Amniotic stem cell (primary cell): ENCODE measurements around the gene KIAA1755.

ENCODE experiments used
- DNase-seq: peaks from one replicate; lab custom pipeline; 2025; lab: John Stamatoyannopoulos, UW

Gene KIAA1755

GRCh38 chr20:38237381-38237780 lies 23.2 kb downstream of the KIAA1755 start:
- no peak for DNase-seq

GRCh38 chr20:38231531-38232121 lies 28.9 kb downstream of the KIAA1755 start:
- no peak for DNase-seq

GRCh38 chr20:38230957-38231526 lies 29.5 kb downstream of the KIAA1755 start:
- DNase-seq, result no peak

DNA sequence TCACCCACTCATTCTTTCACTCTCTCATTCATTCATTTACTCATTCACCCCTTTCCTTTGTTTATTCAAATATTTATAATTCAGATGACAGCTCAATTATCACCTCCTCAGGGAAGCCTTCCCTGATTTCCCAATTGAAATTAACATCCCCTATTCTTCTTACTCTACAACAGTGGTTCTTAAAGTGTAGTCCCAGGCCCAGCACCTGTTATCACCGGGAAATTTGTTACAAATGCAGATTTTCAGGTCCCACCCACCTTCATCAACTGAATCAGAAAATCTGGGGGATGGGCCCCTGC lies 30.3 kb downstream of the KIAA1755 start:
- DNase-seq, result no peak

DNA sequence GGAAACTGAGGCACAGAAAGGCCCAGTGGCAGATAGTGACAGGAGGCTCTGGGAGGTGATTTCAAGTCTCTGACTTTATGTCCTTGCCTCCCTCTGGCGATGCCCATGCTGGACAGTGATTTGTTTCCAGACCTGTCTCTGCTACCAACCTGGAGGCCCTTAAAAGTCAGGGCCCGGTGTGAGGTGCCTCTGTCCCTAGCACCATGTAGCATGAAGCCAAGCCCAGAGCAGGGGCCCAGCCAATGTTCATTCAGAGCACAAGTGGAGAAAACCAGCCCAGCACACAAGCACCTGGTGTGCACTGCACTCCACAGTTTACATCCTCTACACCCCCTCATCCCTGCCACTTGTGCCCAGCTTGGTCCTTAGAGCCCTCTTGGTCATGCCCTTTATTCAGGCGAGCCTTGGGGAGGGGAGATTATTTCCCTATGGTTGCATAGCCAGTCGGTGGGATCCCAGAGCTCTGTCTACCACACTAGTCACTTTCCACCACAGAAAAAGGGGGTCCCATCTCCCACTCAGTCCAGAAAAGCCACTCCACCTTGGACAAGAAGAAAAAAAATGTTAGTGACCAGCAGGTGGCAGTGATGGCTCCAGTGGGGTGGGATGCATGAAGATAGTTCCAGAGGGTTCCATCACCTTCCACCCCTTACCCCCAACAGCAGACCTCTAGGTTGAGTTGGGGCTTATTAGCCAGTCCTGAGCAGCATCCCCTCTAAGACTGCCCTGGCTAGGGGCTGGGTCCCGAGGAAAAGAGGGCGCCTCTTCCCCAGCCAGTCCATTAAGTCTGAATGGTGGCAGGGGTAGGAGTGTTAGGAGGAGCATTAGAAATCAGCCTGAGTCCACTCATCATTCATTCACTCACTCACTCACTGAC lies 30.9 kb downstream of the KIAA1755 start:
- no peak for DNase-seq

GRCh38 chr20:38228436-38228835 lies 32.1 kb downstream of the KIAA1755 start:
- no peak for DNase-seq

DNA sequence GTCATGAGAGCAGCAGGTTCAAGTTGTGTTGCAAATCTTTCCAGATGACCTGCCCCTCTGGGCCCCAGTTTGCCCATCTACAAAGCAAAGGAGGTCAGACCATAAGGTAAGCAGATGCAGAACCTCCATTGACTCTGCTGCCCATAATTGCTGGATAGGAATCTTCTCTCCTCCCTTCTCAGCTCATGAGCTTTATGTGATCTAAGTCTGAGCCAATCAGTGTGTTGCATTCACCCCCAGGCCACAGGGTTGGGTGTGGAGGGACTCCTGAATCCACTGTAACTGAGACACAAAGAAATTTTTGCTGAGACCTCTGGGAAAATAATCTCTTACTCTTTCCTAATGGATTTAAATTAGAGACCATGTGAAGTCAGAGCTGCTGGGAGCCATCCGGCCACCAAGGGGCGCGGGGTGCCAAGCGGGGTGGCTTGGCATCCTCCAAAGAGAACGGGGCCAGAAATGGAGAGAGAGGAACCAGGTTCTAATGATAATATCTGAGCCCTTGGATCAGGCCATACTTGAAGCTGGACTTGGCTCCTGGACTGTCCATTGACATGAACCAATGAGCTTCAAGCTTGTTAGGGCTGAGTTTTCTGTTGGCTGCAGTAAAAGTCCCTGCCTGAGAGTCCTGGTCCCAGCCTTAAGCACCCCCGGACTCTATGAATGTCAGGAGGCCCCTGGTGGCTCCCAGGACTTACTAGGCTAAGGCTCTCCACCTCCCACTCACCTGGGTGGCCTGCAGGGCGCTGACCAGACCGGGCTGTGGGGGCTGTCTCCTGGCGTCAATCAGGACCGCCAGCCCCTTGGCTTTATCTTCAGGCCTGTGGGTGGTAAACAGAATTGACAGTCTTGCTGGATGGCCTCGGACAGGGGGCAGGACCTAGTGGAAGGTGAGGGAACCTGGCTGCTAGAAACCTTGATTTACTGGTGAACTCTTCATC lies 32.8 kb downstream of the KIAA1755 start:
- DNase-seq, result no peak

DNA sequence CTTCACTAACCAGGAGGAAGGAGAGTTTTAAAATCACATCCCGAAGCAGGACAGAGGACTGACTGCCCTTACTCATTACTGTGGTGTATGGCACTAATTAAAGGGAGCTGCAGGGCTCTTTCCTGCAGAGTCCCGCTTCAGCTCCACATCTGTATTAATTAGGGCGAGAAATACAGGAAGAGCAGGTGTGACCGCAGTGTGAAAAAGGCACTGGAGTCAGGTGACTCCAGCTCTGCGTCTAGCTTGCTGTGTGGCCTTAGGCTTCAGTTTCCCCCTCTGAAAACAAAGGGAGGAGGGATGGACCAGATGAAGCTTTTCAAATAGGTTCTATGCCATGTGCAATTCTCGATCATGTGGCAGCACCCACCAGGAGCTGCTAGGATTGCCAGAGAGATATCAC lies 34.0 kb downstream of the KIAA1755 start:
- DNase-seq, result no peak

- no peak for DNase-seq
Observed at GRCh38 chr20:38225900-38226263, 34.7 kb downstream of the KIAA1755 start.

DNA sequence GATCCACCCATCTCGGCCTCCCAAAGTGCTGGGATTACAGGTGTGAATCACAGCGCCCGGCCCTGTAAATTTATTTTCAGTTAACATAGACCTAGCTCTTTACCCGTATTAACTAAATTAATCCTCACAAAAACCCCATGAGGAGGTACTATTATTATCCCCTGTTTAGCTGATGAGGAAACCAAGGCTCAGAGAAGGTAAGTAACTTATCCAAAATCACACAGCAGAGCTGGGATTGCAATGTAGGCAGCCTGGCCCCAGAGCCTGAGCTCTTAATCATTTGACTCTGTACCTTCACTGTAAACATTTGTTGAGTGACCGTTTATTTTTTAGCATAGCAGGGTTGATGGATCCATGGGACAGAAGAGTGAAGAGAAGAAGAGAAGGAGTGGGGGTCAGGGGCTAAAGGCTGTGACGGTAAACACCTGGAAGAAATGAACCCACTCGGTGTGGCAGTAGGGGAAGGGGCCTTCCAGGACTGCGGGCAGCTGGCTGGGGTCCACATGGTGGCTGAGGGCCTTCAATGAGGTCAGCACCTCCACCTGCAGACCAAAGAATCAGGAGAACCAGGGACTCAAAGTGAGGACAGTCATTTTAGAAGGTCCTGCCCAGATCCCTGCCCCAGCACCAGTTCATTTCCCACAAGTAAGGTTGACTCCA lies 35.2 kb downstream of the KIAA1755 start:
- no peak for DNase-seq

DNA sequence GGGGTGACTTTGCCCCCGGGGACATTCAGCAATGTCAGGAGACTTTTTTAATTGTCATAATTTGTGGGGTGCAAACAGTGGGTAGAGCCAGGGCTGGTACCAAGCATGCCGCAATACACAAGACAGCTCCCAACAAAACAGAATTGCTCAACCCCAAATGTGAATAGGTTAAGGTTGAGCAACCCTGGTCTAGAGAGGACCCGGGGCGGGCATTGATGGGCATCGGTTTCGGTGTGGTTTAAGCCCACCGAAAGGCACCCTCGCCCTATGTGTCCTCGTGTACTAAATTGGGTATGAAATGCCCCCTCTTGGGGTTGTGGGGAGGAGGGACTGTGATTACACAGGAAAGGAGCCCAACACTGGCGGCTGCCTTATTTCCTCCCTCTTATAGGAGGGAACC lies 36.0 kb downstream of the KIAA1755 start:
- DNase-seq, result no peak

DNA sequence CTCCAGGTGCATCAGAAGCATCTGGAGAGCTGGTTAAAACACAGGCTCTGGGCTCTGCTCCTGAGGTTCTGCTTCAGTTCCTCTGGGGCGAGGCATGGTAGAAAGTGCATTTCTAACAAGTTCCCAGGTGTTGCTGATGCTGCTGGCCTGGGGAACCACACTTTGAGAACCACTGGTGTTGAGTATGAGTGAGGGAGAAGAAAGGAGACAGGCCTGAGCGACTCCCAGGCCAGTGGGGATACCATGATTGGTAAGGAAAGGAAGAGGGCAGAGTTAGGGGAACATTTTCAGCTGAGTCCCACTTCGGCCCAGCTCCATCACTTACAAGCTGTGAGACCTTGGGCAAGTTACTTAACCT lies 36.8 kb downstream of the KIAA1755 start:
- no peak for DNase-seq

- no peak for DNase-seq
Observed at GRCh38 chr20:38222923-38223742, 37.4 kb downstream of the KIAA1755 start.

DNA sequence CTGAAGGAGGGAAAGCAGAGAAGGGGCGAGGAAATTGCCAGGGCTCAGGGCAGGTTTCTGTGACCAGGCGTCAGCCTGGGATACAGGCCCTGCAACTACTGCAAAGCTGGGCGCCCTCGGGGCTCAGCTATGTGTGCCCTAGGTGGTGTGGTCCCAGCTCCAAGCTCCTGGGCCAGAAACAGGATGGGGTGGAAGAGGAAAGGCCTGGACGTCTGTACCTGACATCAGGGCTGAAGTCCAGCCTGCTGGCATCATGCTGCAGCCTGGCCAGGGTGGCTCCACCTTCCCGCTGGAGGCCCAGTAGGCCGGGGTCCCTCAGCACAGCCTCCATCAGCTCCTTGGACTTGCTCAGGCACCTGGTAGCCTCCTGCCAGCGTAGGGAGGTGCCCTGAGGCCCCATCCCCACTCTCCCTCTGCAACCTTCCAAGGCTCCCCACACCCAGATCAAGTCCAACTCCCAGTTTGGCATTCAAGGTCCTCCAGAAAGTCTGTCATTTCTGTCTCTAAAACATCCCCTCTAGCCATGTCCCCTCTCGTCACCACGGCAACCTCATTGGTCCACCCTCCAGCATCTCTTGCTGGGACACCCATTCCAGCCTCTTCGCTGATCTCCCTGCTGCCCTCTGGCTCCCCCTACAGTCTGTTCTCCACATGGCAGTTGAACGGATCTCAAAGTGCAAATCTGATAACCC lies 38.2 kb downstream of the KIAA1755 start:
- peak; percentile 53 for DNase-seq

- DNase-seq, result peak; percentile 67
Observed at GRCh38 chr20:38221119-38221589, 39.4 kb downstream of the KIAA1755 start.

GRCh38 chr20:38220587-38221118 lies 39.9 kb downstream of the KIAA1755 start:
- DNase-seq, result no peak

GRCh38 chr20:38219006-38219950 lies 41.3 kb downstream of the KIAA1755 start:
- DNase-seq, result no peak

DNA sequence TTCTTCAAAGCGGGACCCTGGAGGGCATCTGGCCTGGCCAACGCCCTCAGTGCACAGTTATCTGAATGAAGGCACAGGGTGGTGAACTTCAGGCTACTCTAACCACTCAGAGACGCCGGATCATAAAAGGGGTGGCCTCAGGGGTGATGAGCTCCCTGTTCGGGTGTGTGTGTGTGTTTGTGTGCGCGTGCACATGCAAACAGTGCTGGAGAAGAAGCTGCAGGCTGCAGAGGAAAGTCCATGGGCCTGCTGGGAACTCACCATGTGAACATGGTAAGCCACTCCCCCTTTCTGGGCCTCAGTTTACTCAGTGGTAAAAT lies 42.0 kb downstream of the KIAA1755 start:
- DNase-seq, result no peak
